HepG2 (cell line): ENCODE data around the gene KANSL3. TPM values are rescaled to one million over a fixed set of nuclear protein-coding genes. Genes with fewer than 3 reads are reported as not detected.

Source experiments
- BCLAF1 ChIP-seq: fragments of 450-650 bp; IDR thresholded peaks from 2 replicates; pipeline ENCODE4 v1.6.1; 2017; ENCODE audit warnings: mild to moderate bottlenecking
- CCAR2 ChIP-seq: fragments of 200-400 bp; formaldehyde crosslinking; optimal IDR thresholded peaks from 2 replicates; pipeline ENCODE3; 2018; ENCODE audit warnings: low read depth, mild to moderate bottlenecking, low read length, moderate library complexity
- CEBPG ChIP-seq: IDR thresholded peaks from 2 replicates; pipeline ENCODE4 v1.6.1; 2016
- CEBPZ ChIP-seq: IDR thresholded peaks from 2 replicates; pipeline ENCODE4 v1.6.1; 2012; ENCODE audit warnings: low read length, improper control_type of control experiment
- DMAP1 ChIP-seq: IDR thresholded peaks from 2 replicates; pipeline ENCODE4 v1.6.1; 2016
- HIVEP1 ChIP-seq: sonication (generic); formaldehyde crosslinking; IDR thresholded peaks from 2 replicates; pipeline ENCODE4 v1.4.0; 2020; ENCODE audit warnings: mild to moderate bottlenecking, missing genetic modification reagents
- NPAS2 ChIP-seq: sonication (generic); formaldehyde crosslinking; IDR thresholded peaks from 2 replicates; pipeline ENCODE4 v1.8.0; 2022; ENCODE audit warnings: mild to moderate bottlenecking, missing genetic modification reagents, borderline replicate concordance
- RBM22 ChIP-seq: fragments of 200-400 bp; formaldehyde crosslinking; optimal IDR thresholded peaks from 2 replicates; pipeline ENCODE3; 2017; ENCODE audit warnings: mild to moderate bottlenecking, low read length, moderate library complexity
- RNF2 ChIP-seq: fragments of 450-650 bp; conservative IDR thresholded peaks from 2 replicates; pipeline ENCODE4 v1.6.1; 2016; ENCODE audit warnings: low read depth
- SP5 ChIP-seq: IDR thresholded peaks from 2 replicates; pipeline ENCODE4 v1.6.1; 2016; ENCODE audit warnings: low read depth, borderline replicate concordance
- TAF15 ChIP-seq: fragments of 200-400 bp; formaldehyde crosslinking; IDR thresholded peaks from one replicate; pipeline ENCODE4 v1.6.1; 2018; ENCODE audit warnings: mild to moderate bottlenecking, low read depth, low read length; ENCODE audit not compliant: poor library complexity, severe bottlenecking
- TBX3 ChIP-seq: fragments of 450-650 bp; IDR thresholded peaks from 2 replicates; pipeline ENCODE4 v1.6.1; 2017; ENCODE audit warnings: antibody characterized with exemption, mild to moderate bottlenecking, inconsistent platforms, borderline replicate concordance
- YEATS2 ChIP-seq: sonication (generic); formaldehyde crosslinking; IDR thresholded peaks from 2 replicates; pipeline ENCODE4 v1.4.0; 2020; ENCODE audit warnings: missing genetic modification reagents, borderline replicate concordance
- ZFP1 ChIP-seq: IDR thresholded peaks from 2 replicates; pipeline ENCODE4 v1.6.1; 2016
- ZNF329 ChIP-seq: sonication (generic); formaldehyde crosslinking; IDR thresholded peaks from 2 replicates; pipeline ENCODE4 v1.9.0; 2021; ENCODE audit warnings: low read depth, mild to moderate bottlenecking, missing genetic modification reagents
- ZNF556 ChIP-seq: sonication (generic); formaldehyde crosslinking; IDR thresholded peaks from 2 replicates; pipeline ENCODE4 v1.4.0; 2020; ENCODE audit warnings: mild to moderate bottlenecking, missing genetic modification reagents, borderline replicate concordance
- ZNF580 ChIP-seq: IDR thresholded peaks from 2 replicates; pipeline ENCODE4 v1.6.1; 2016; ENCODE audit warnings: low read depth, borderline replicate concordance
- ZNF780A ChIP-seq: sonication (generic); formaldehyde crosslinking; IDR thresholded peaks from 2 replicates; pipeline ENCODE4 v1.8.0; 2022; ENCODE audit warnings: mild to moderate bottlenecking, missing genetic modification reagents, moderate library complexity
- polyA plus RNA-seq, 8 experiments: library from polyadenylated mRNA; depleted of rRNA in 3 of 8; stranded (reverse) in 7 of 8; unstranded in 1 of 8; fragments of >200 nt; fragmentation: Illumina TruSeq in 4 of 8; extraction: Trizol in 4 of 8; gene quantifications; 2 replicates each; pipeline versions ENCODE4 v1.2.1 to v1.2.3, GENCODE V29; 2011 to 2016; ENCODE audit warnings: low read depth in 4 of 8, missing spikeins in 1 of 8, mixed read lengths in 1 of 8; ENCODE audit not compliant: insufficient read depth in 1 of 8
- total RNA-seq, 5 experiments: library from RNA; depleted of rRNA; stranded (reverse); fragments of >200 nt; fragmentation: Illumina TruSeq; extraction: Trizol; gene quantifications; 2 replicates each; pipeline ENCODE4 v1.2.3, GENCODE V29; 2016; ENCODE audit warnings: low read depth in 1 of 5
- TF ChIP-seq, protein P1 (sequence below): sonication (generic); formaldehyde crosslinking; IDR thresholded peaks from 2 replicates; pipeline ENCODE4 v1.4.0; 2020; ENCODE audit warnings: missing genetic modification reagents, borderline replicate concordance

Gene KANSL3
- total and polyA plus RNA-seq, 2 of the 13 experiments (the other 11 are each of a cell fraction or from before 2014, with no cell fraction given): 20.8 to 37.3 TPM

DNA sequence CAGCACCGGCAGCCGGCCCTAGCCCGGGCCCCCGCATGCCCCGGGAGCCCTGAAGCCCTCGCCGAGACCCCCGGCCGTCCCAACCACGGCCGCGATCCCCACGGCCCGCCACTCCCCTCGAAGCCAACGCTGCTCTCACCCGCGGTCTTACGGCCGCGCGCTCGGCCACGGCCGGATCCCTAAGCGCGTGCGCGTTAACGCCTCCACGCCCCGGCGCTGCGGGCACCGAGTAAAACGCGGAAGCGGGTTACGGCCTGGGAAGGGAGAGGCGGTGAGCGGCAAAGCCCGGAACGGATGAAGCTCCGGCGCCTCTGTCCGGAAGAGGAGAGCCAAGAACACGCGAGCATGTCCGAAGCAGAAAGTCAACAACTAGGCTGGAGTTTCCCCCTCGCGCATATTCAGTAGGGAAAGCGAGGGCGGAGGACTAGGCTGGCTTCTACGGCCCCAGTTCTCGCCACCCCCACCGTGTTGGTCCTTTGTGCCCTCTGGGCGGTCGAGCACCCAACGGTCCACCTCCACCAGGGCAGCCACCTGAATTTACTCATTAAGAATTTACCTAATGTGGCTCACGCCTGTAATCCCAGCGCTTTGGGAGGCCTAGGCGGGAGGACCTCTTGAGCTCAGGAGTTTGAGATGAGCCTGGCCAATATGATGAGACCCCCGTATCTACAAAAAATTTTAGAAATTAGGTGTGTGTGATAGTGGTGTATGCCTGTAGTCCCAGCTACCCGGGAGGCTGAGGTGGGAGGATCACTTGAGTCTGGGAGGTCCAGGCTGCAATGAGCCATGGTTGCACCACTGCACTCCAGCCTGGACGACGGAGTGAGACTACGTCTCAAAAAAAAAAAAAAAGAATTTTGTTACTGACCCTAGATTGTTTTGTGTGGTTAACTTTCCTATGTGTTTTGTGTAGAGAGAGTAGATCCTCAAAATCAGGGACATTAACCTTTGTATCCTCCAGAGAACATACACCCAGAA is at the start of gene KANSL3 (continued):
- TF ChIP-seq, protein P1, sequence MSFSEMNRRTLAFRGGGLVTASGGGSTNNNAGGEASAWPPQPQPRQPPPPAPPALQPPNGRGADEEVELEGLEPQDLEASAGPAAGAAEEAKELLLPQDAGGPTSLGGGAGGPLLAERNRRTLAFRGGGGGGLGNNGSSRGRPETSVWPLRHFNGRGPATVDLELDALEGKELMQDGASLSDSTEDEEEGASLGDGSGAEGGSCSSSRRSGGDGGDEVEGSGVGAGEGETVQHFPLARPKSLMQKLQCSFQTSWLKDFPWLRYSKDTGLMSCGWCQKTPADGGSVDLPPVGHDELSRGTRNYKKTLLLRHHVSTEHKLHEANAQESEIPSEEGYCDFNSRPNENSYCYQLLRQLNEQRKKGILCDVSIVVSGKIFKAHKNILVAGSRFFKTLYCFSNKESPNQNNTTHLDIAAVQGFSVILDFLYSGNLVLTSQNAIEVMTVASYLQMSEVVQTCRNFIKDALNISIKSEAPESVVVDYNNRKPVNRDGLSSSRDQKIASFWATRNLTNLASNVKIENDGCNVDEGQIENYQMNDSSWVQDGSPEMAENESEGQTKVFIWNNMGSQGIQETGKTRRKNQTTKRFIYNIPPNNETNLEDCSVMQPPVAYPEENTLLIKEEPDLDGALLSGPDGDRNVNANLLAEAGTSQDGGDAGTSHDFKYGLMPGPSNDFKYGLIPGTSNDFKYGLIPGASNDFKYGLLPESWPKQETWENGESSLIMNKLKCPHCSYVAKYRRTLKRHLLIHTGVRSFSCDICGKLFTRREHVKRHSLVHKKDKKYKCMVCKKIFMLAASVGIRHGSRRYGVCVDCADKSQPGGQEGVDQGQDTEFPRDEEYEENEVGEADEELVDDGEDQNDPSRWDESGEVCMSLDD (CRISPR knock-in tag): peak; percentile 87
- TF ChIP-seq ZFP1 (CRISPR knock-in tag): peak; percentile 96
- peak; percentile 50 for TF ChIP-seq RBM22
- peak; percentile 82 for TF ChIP-seq SP5
- peak; percentile 99 for TF ChIP-seq ZNF580 (CRISPR knock-in tag)
- TF ChIP-seq HIVEP1 (CRISPR knock-in tag): peak; percentile 87; the same call in 1 of the 2 replicates
- TF ChIP-seq TAF15: peak; percentile 98
- TF ChIP-seq RNF2: peak; percentile 98
- TF ChIP-seq TBX3: peak; percentile 92
- peak; percentile 98 for TF ChIP-seq DMAP1 (CRISPR knock-in tag)
- TF ChIP-seq ZNF329 (CRISPR knock-in tag): peak; percentile 82
- peak; percentile 99 for TF ChIP-seq CCAR2
- peak; percentile 97 for TF ChIP-seq ZNF780A (CRISPR knock-in tag)
- TF ChIP-seq CEBPZ: no peak
- TF ChIP-seq ZNF556 (CRISPR knock-in tag): peak; percentile 99; the same call in 1 of the 2 replicates
- no peak for TF ChIP-seq NPAS2 (CRISPR knock-in tag)
- peak; percentile 69 for TF ChIP-seq CEBPG (CRISPR knock-in tag)
- TF ChIP-seq BCLAF1: no peak
- TF ChIP-seq YEATS2 (CRISPR knock-in tag): peak; percentile 93
